Calu3 (cell line): Measurements from ENCODE around the gene TRPM6. TPM values are rescaled to one million over a fixed set of nuclear protein-coding genes. Genes with fewer than 3 reads are reported as not detected.

Source experiments
- BruUV-seq: library from RNA; stranded (reverse); fragments of 400-500 nt; replicated peaks from 2 replicates; lab custom pipeline; 2021; lab: Mats Ljungman, UMichigan
- CTCF ChIA-PET: fragments of 300-600 bp; sonication (Branson Sonifier 250); formaldehyde crosslinking; loops from one replicate; lab custom pipeline; 2022; ENCODE audit warnings: antibody characterized with exemption; lab: Charles Lee
- DNase-seq: peaks from one replicate; pipeline ENCODE4 v3.0.0; 2022
- H3K27ac Mint-ChIP-seq: one replicate; pipeline ENCODE4 v1.8.0; 2022; ENCODE audit warnings: mixed read lengths; ENCODE audit not compliant: unreplicated experiment
- H3K27me3 Mint-ChIP-seq: one replicate; pipeline ENCODE4 v1.8.0; 2022; ENCODE audit warnings: mixed read lengths; ENCODE audit not compliant: unreplicated experiment
- H3K36me3 Mint-ChIP-seq: one replicate; pipeline ENCODE4 v1.8.0; 2022; ENCODE audit warnings: mild to moderate bottlenecking, moderate library complexity, mixed read lengths; ENCODE audit not compliant: insufficient read depth, unreplicated experiment
- H3K4me1 Mint-ChIP-seq: one replicate; pipeline ENCODE4 v1.8.0; 2022; ENCODE audit warnings: mild to moderate bottlenecking, low read depth, mixed read lengths; ENCODE audit not compliant: unreplicated experiment
- H3K4me3 Mint-ChIP-seq: one replicate; pipeline ENCODE4 v1.8.0; 2022; ENCODE audit warnings: mild to moderate bottlenecking, low read depth, moderate library complexity, mixed read lengths; ENCODE audit not compliant: unreplicated experiment
- H3K9me3 Mint-ChIP-seq: one replicate; pipeline ENCODE4 v1.8.0; 2022; ENCODE audit warnings: low read depth, mixed read lengths; ENCODE audit not compliant: unreplicated experiment
- intact Hi-C: fragments of 100-400 bp; cut with micrococcal nuclease; formaldehyde crosslinking; loops from one replicate; pipeline ENCODE4 v1.10.0; 2022; ENCODE audit not compliant: unreplicated experiment
- total RNA-seq: library from RNA; stranded (reverse); gene quantifications from 2 replicates; pipeline ENCODE4 v1.2.3, GENCODE V29; 2022
- TF ChIP-seq, protein P1 (sequence below): fragments of 200-600 bp; IDR thresholded peaks from one replicate; pipeline ENCODE4 v1.8.0; 2022; ENCODE audit warnings: antibody characterized with exemption; ENCODE audit not compliant: unreplicated experiment

TRPM6 gene
- total RNA-seq, 1 experiment from 2014 or later, result not detected

- Mint-ChIP-seq H3K36me3 (no peaks in the 10 kb centered on the region), H3K4me3 (no peak overlapping the region), H3K27ac (no peak overlapping the region), H3K27me3 (peaks cover 17% of the 10 kb centered on the region), H3K9me3 (no peaks in the 10 kb centered on the region), H3K4me1 (no peaks in the 10 kb centered on the region)
- no peak for DNase-seq
- CTCF ChIA-PET, result no interaction called here
- intact Hi-C loops, result no loop called here
- no TSS peak for BruUV-seq
- TF ChIP-seq, protein P1, sequence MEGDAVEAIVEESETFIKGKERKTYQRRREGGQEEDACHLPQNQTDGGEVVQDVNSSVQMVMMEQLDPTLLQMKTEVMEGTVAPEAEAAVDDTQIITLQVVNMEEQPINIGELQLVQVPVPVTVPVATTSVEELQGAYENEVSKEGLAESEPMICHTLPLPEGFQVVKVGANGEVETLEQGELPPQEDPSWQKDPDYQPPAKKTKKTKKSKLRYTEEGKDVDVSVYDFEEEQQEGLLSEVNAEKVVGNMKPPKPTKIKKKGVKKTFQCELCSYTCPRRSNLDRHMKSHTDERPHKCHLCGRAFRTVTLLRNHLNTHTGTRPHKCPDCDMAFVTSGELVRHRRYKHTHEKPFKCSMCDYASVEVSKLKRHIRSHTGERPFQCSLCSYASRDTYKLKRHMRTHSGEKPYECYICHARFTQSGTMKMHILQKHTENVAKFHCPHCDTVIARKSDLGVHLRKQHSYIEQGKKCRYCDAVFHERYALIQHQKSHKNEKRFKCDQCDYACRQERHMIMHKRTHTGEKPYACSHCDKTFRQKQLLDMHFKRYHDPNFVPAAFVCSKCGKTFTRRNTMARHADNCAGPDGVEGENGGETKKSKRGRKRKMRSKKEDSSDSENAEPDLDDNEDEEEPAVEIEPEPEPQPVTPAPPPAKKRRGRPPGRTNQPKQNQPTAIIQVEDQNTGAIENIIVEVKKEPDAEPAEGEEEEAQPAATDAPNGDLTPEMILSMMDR, result no peak
These were observed 165.7 kb downstream of the TRPM6 start for GRCh38 chr9:74721696-74722660.

GRCh38 chr9:74719306-74719705 is 168.4 kb downstream of the TRPM6 start:
- Mint-ChIP-seq H3K27ac (no peak overlapping the region), H3K9me3 (no peaks in the 10 kb centered on the region), H3K4me3 (no peak overlapping the region), H3K36me3 (no peaks in the 10 kb centered on the region), H3K27me3 (peaks cover 17% of the 10 kb centered on the region), H3K4me1 (no peaks in the 10 kb centered on the region)
- CTCF ChIA-PET, result no interaction called here
- no peak for DNase-seq
- TF ChIP-seq, protein P1, result no peak
- intact Hi-C loops, result no loop called here
- BruUV-seq, result no TSS peak

DNA sequence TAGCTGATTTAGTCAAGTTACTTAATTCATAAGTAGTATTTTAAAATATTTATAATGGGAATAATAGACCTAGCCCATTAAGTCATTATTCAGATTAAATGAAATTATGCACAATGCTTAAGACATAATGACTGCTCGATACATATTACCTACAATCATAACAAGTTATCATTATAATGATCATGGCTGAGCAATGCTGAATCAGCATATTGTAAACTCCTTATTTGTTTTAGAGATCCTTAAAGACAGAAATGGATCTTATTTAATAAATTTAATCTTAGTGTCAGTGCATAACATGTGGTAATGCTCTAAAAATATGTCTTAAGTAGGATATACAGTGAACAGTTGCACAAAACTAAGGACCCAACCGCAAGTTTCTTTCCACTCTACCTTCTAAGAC is 169.0 kb downstream of the TRPM6 start:
- TF ChIP-seq, protein P1, result no peak
- Mint-ChIP-seq H3K27me3 (peaks cover 21% of the 10 kb centered on the region), H3K27ac (no peak overlapping the region), H3K9me3 (no peaks in the 10 kb centered on the region), H3K4me3 (no peak overlapping the region), H3K4me1 (no peaks in the 10 kb centered on the region), H3K36me3 (no peaks in the 10 kb centered on the region)
- CTCF ChIA-PET, result no interaction called here
- no TSS peak for BruUV-seq
- intact Hi-C loops, result no loop called here
- DNase-seq, result no peak

DNA sequence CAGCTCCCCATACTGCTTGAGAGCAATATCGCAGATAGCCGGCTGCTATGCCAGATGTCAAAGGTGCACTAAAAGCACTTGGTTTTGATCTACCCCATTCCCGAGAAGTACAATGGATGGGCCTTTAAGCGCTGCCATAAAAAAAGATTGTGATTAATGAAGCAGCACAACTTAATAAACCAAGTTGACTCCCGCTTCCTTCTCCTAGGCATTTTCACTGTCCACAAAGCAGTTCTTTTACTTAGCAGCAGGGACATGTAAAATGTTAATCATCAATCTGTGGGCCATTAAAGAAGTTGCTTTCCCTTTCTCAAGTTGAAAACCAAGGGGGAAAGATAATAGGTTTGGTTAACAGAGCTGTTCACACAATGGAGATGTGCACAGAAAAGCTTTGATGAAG is 176.4 kb downstream of the TRPM6 start:
- H3K9me3 Mint-ChIP-seq, result no peaks in the 10 kb centered on the region
- CTCF ChIA-PET, result no interaction called here
- H3K4me3 Mint-ChIP-seq, result no peak overlapping the region
- H3K36me3 Mint-ChIP-seq, result no peaks in the 10 kb centered on the region
- peaks cover 15% of the 10 kb centered on the region for H3K27me3 Mint-ChIP-seq
- TF ChIP-seq, protein P1, result no peak
- BruUV-seq, result no TSS peak
- H3K4me1 Mint-ChIP-seq, result no peaks in the 10 kb centered on the region
- H3K27ac Mint-ChIP-seq, result no peak overlapping the region
- intact Hi-C loops, result no loop called here
- no peak for DNase-seq
